Measurements from ENCODE around the gene GRM5.
"Not testable (repeated sequence)": the region's sequence is repeated elsewhere in the genome, so short reads cannot be mapped to it uniquely, and the experiment has no call there.

GRM5 gene

DNA sequence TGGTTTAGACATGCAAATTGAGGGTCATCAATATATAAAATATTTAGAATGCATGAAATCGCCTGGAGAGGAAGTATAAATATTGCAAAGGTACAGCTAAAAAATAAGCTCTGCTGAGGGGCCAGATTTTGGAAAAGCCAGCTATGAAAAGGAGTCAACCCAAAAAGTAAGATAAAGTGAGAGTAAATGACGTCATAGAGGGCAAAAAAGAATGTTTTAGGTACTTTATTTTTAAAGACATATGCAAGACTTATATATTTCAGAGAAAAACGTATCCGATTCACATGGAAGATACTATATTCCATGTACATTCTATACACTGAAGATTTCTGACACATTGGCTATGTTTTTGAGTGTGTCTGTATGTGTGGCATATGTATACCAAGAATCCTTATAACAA, 13.6 kb downstream of the GRM5 start:
- TF ChIP-seq, protein P1, sequence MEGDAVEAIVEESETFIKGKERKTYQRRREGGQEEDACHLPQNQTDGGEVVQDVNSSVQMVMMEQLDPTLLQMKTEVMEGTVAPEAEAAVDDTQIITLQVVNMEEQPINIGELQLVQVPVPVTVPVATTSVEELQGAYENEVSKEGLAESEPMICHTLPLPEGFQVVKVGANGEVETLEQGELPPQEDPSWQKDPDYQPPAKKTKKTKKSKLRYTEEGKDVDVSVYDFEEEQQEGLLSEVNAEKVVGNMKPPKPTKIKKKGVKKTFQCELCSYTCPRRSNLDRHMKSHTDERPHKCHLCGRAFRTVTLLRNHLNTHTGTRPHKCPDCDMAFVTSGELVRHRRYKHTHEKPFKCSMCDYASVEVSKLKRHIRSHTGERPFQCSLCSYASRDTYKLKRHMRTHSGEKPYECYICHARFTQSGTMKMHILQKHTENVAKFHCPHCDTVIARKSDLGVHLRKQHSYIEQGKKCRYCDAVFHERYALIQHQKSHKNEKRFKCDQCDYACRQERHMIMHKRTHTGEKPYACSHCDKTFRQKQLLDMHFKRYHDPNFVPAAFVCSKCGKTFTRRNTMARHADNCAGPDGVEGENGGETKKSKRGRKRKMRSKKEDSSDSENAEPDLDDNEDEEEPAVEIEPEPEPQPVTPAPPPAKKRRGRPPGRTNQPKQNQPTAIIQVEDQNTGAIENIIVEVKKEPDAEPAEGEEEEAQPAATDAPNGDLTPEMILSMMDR (IDR thresholded peaks at IDR 0.05; ENCODE audit: extremely low read depth, insufficient read depth, missing control alignments) = no peak
- in situ Hi-C loops (cut with MboI; ENCODE audit: low pct_unique_long_range_greater_than_20kb, low sequenced_read_pairs, unreplicated experiment) = no loop called here
- no peak for DNase-seq (ENCODE audit: low spot score)

DNA sequence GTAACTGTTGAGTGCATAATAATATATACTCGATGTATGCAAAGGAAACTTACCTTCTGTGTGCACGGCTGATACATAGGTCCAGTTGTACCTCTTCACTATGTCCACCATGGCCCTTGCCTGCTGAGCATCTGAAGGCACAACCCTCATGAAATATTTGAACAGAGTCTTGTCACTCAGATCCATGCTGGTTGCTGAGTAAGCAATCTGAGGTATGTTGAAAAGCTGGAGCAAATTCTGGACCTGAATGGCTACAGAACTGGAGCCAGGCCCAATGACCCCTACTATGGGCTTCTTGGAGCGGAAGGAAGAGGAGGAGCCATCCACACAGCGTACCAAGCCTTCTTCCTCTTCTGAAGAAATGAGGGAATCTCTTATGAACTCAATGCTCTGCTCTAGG, 18.6 kb downstream of the GRM5 start:
- in situ Hi-C loops (cut with MboI; ENCODE audit: low pct_unique_long_range_greater_than_20kb, low sequenced_read_pairs, unreplicated experiment); DNase-seq (ENCODE audit: low spot score): not testable (repeated sequence)

DNA sequence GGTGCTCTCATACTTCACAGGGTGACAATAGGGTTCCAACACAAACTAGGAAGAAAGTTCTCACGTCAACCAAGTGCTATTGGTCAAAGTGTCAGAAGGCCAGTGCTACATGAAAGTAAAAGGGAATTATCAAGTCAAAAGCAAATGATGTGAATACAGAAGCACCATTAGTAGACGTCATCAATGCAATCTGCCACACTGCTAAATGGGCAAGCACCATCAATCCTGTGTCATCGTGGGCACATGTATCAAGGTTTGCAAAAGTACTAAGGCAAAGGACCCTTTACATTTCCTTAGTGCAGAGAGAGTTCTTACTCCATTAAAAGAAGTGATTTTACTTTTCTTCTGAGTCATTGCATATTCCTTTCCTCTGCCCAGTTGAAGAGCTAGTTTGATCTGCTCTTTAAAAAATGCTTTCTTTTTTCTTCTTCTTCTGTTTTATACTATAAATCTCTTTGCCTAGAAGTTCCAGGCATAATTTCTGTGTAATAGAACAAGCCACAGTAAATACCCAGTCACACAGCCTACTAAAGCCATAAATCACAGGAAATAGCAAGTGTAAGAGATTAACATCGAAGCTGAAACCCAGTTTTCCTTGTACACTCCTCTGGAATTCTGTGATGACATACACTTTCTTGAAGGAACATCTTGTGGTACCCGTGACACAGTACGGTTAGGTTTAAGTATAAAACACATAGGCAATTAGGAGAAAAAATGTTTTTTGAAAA, 21.8 kb downstream of the GRM5 start:
- in situ Hi-C loops (cut with MboI; ENCODE audit: low pct_unique_long_range_greater_than_20kb, low sequenced_read_pairs, unreplicated experiment); DNase-seq (ENCODE audit: low spot score): not testable (repeated sequence)

DNA sequence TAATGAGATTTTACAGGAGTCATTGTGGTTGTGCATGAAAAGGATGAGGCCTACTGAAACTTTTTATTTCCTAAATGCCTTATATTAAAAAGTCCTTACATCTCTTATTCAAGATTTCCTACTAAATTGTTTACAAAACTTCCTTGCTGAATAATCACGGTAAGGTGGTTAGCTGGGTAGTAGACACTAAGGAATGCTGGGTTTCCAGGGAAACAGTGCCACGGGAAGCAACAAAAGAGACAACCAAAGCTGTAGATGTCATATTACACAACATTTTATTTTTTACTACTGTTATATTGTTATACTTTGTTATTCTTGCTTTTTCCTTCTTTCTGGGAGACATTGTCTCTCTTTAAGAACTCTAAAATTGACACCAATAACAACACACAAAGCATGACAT, 36.1 kb downstream of the GRM5 start:
- DNase-seq (ENCODE audit: low spot score); in situ Hi-C loops (cut with MboI; ENCODE audit: low pct_unique_long_range_greater_than_20kb, low sequenced_read_pairs, unreplicated experiment): not testable (repeated sequence)

DNA sequence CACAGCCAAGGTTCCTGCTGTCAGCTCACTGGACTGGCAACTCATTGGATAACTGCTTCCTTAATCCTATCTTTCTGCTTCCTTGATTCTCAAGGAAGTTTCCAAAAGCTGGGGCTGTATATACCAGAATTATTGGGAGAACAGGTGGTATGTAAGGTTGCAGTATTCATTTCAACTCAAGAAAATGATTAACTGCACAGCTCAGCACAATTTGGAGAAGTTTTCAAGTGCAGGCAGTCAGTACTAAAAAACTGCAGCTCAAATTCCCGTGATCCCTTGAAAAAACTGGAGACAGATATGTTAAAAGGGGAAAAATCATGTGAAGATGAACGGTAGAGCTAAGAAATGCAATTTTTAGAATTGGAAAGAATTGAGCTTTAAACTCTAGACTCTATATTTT, 44.4 kb downstream of the GRM5 start:
- no peak for DNase-seq (ENCODE audit: low spot score)
- in situ Hi-C loops (cut with MboI; ENCODE audit: low pct_unique_long_range_greater_than_20kb, low sequenced_read_pairs, unreplicated experiment) = no loop called here
- TF ChIP-seq, protein P1 (IDR thresholded peaks at IDR 0.05; ENCODE audit: extremely low read depth, insufficient read depth, missing control alignments) = no peak

DNA sequence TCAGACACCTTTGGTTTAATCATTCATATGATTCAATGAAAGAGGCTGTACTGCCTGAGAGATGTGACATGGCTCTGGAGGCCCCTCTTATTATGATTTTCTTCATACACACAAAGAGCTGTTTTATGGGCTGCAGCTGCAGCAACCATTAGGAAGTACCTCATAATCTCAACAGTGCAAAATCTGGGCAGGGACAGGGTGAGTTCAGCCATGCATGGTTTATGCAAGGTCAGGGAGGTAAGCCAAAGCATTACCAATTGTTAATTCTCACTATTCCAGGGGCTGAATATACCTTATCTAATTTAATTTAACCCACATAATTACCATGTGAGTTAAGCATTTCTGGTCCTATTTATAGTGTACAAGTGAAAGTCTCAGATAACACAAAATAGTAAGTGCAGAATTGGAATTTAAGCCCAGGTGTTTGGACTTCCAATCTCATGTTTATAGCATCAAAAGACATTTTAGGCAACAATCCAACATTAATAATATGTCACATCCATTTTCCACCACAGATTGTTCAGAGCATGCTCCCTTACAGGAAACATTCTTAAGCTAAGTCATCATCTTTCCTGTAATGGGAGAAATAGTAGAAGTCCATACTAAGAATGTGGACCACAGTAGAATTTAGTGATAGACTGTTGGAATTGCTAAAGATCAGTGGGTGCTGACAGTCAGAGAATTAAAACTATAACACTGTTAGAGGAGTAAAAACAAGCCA, 45.8 kb downstream of the GRM5 start:
- in situ Hi-C loops (cut with MboI; ENCODE audit: low pct_unique_long_range_greater_than_20kb, low sequenced_read_pairs, unreplicated experiment); DNase-seq (ENCODE audit: low spot score): not testable (repeated sequence)

DNA sequence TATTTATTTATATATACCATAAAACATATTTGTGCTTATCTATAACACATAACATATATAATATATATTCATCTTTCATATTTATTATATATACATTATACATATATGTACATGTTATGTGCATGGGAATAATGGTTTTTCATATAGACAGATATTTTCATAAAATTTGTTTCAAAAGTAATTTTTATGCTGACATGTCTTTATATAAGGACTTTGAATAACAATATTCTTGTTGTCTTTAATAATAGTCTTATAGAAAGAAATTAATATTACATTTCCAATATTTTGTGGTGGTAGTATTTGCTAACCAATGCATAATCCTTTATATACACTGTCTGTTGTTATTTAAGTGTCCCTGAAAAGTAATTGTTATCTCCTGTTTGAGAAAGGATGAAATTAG, 49.6 kb downstream of the GRM5 start:
- in situ Hi-C loops (cut with MboI; ENCODE audit: low pct_unique_long_range_greater_than_20kb, low sequenced_read_pairs, unreplicated experiment) = no loop called here
- no peak for DNase-seq (ENCODE audit: low spot score)
- TF ChIP-seq, protein P1 (IDR thresholded peaks at IDR 0.05; ENCODE audit: extremely low read depth, insufficient read depth, missing control alignments) = no peak

DNA sequence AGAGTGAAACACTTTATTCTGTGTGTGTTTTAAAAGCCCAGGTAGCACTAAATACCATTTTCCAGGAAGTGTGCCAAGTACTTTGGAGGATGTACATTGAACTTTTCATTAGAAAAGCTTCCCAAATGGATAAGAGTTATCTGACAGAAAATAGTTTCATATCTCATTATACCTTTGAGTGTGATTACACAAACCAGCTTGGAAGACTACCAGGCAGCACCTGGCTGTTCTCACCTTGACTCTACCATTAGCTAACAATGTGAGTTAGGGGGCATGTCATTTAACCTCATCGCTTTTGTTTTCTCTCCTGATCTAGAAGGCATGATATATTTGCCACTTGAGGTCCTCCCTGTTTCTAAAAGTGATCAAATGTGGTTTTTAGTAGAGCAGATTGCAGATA, 50.2 kb downstream of the GRM5 start:
- in situ Hi-C loops (cut with MboI; ENCODE audit: low pct_unique_long_range_greater_than_20kb, low sequenced_read_pairs, unreplicated experiment) = no loop called here
- TF ChIP-seq, protein P1 (IDR thresholded peaks at IDR 0.05; ENCODE audit: extremely low read depth, insufficient read depth, missing control alignments) = no peak
- DNase-seq (ENCODE audit: low spot score) = no peak

DNA sequence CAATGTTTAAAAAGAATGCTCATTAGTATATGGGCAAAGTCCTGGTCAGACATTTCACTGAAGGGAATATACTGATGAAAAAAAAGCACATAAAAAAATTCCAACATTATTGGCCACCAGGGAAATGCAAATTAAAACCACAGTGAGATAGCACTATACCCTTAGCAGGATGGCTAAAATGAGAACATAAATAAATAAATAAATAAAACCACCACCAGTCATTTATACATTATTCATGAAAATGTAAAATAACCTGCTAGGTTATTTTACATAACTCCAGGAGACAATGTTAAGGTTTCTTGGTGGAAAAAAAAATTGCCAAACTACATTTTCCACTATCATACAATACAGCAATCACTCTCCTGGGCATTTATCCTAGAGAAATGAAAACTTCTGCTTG, 64.9 kb downstream of the GRM5 start:
- in situ Hi-C loops (cut with MboI; ENCODE audit: low pct_unique_long_range_greater_than_20kb, low sequenced_read_pairs, unreplicated experiment); DNase-seq (ENCODE audit: low spot score): not testable (repeated sequence)

Measured in GM13977 (cell line).